Osteocyte (in vitro differentiated cells): Measurements from ENCODE around the gene SVBP. TPM values are rescaled to one million over a fixed set of nuclear protein-coding genes. Genes with fewer than 3 reads are reported as not detected.
"Not testable (repeated sequence)": the region's sequence is repeated elsewhere in the genome, so short reads cannot be mapped to it uniquely, and the experiment has no call there.

ENCODE experiments used
- DNase-seq: peaks from one replicate; pipeline ENCODE4 v3.0.0; 2021; ENCODE audit warnings: mixed read lengths; ENCODE audit not compliant: unreplicated experiment; ENCODE audit errors: extremely low spot score
- H3K27ac Mint-ChIP-seq: one replicate; pipeline ENCODE4 v1.8.0; 2021; ENCODE audit warnings: mild to moderate bottlenecking, mixed read lengths; ENCODE audit not compliant: unreplicated experiment
- H3K27me3 Mint-ChIP-seq: one replicate; pipeline ENCODE4 v1.8.0; 2021; ENCODE audit warnings: mixed read lengths; ENCODE audit not compliant: unreplicated experiment
- H3K36me3 Mint-ChIP-seq: one replicate; pipeline ENCODE4 v1.8.0; 2021; ENCODE audit warnings: mixed read lengths; ENCODE audit not compliant: unreplicated experiment
- H3K4me1 Mint-ChIP-seq: one replicate; pipeline ENCODE4 v1.8.0; 2021; ENCODE audit warnings: mixed read lengths; ENCODE audit not compliant: unreplicated experiment
- H3K4me3 Mint-ChIP-seq: one replicate; pipeline ENCODE4 v1.8.0; 2021; ENCODE audit warnings: mild to moderate bottlenecking, moderate library complexity, mixed read lengths; ENCODE audit not compliant: unreplicated experiment
- H3K9me3 Mint-ChIP-seq: one replicate; pipeline ENCODE4 v1.8.0; 2021; ENCODE audit warnings: mixed read lengths; ENCODE audit not compliant: unreplicated experiment
- long read RNA-seq: library from polyadenylated mRNA; unstranded; transcript quantifications from one replicate; pipeline ENCODE4 v2.0.0, GENCODE V29; 2021
- total RNA-seq: library from RNA; stranded (reverse); gene quantifications from 2 replicates; pipeline ENCODE4 v1.2.1, GENCODE V29; 2021
- TF ChIP-seq, protein P1 (sequence below): fragments of 200-600 bp; sonication (generic); IDR thresholded peaks from 2 replicates; pipeline ENCODE4 v1.5.0; 2021; ENCODE audit warnings: antibody characterized with exemption, mild to moderate bottlenecking, moderate library complexity

Gene SVBP, protein sequence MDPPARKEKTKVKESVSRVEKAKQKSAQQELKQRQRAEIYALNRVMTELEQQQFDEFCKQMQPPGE
- total RNA-seq: 36.5 and 36.8 TPM in 2 replicates
- long read RNA-seq, transcript SVBP-201 (3 exons, 658 nt): major isoform, 17 of 25 reads
- long read RNA-seq, partial matches to known transcripts: 4 of 25 reads
- long read RNA-seq, other reads (novel, unspliced or antisense): 1 of 25 reads

GRCh38 chr1:42816585-42817439, at the start of gene SVBP, which contains the start of gene ERMAP:
TSS of gene SVBP (minus strand) at chr1:42817397. CDS start at chr1:42816544, 853 bp downstream.
TSS of gene ERMAP (plus strand) at chr1:42817122. CDS start at chr1:42830449, 13,327 bp downstream.
- DNase-seq: peak; percentile 98
- Mint-ChIP-seq H3K27ac (peak within 1 kb of the TSS; percentile 88), H3K36me3 (peaks cover 9% of the 10 kb centered on the region), H3K4me1 (peaks cover 29% of the 10 kb centered on the region), H3K27me3 (no peaks in the 10 kb centered on the region), H3K4me3 (peak within 1 kb of the TSS; percentile 84), H3K9me3 (no peaks in the 10 kb centered on the region)
- TF ChIP-seq, protein P1, sequence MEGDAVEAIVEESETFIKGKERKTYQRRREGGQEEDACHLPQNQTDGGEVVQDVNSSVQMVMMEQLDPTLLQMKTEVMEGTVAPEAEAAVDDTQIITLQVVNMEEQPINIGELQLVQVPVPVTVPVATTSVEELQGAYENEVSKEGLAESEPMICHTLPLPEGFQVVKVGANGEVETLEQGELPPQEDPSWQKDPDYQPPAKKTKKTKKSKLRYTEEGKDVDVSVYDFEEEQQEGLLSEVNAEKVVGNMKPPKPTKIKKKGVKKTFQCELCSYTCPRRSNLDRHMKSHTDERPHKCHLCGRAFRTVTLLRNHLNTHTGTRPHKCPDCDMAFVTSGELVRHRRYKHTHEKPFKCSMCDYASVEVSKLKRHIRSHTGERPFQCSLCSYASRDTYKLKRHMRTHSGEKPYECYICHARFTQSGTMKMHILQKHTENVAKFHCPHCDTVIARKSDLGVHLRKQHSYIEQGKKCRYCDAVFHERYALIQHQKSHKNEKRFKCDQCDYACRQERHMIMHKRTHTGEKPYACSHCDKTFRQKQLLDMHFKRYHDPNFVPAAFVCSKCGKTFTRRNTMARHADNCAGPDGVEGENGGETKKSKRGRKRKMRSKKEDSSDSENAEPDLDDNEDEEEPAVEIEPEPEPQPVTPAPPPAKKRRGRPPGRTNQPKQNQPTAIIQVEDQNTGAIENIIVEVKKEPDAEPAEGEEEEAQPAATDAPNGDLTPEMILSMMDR: no peak

- H3K4me3 Mint-ChIP-seq: no peak overlapping the region
- no peaks in the 10 kb centered on the region for H3K4me1 Mint-ChIP-seq
- no peak overlapping the region for H3K27ac Mint-ChIP-seq
- peaks cover 56% of the 10 kb centered on the region for H3K27me3 Mint-ChIP-seq
- DNase-seq: no peak
- H3K36me3 Mint-ChIP-seq: no peaks in the 10 kb centered on the region
- H3K9me3 Mint-ChIP-seq: no peaks in the 10 kb centered on the region
- TF ChIP-seq, protein P1: no peak
These were observed 49.4 kb upstream of the SVBP start for GRCh38 chr1:42866549-42866948.

- TF ChIP-seq, protein P1: no peak
- no peaks in the 10 kb centered on the region for H3K4me1 Mint-ChIP-seq
- no peak overlapping the region for H3K4me3 Mint-ChIP-seq
- peaks cover 5% of the 10 kb centered on the region for H3K36me3 Mint-ChIP-seq
- no peak for DNase-seq
- peaks cover 34% of the 10 kb centered on the region for H3K27me3 Mint-ChIP-seq
- H3K27ac Mint-ChIP-seq: no peak overlapping the region
- peaks cover 26% of the 10 kb centered on the region for H3K9me3 Mint-ChIP-seq
These were observed 43.8 kb upstream of the SVBP start for GRCh38 chr1:42861014-42861399.

DNA sequence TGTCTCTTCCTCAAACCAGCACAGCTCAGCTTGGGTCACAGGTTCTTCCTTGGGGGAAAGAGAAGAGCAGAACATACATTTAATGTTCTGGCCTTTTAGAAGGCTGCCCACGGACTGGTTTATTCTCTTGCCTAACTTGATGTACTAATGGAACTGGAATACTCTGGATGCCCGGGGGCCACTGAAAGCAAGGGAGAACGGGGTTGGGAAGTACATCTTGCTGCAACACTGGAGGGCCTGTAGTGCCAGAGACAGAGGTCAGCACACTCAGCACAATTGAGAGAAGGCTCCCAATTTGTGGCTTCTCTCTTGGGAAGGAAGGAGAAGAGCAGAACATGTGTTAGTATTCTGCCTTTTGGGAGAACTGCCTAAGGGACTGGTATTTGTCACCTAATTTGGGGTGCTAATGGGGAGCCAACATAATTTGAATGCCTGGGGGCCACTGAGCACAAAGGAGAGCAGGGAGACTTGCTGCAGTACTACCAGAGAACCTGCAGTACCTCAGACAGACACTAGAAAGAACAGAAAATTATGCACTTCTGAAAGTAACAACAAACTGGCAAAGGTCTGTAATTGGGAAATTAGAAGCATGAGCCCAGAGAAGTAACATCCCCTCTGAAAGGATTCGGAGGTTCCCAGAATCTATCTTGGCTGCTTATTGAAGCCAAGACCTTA, 43.3 kb upstream of the SVBP start:
- H3K27me3 Mint-ChIP-seq: peaks cover 29% of the 10 kb centered on the region
- TF ChIP-seq, protein P1: no peak
- H3K36me3 Mint-ChIP-seq: peaks cover 5% of the 10 kb centered on the region
- no peak for DNase-seq
- H3K27ac Mint-ChIP-seq: no peak overlapping the region
- no peak overlapping the region for H3K4me3 Mint-ChIP-seq
- H3K4me1 Mint-ChIP-seq: no peaks in the 10 kb centered on the region
- peaks cover 26% of the 10 kb centered on the region for H3K9me3 Mint-ChIP-seq

- H3K27ac Mint-ChIP-seq, DNase-seq, H3K36me3 Mint-ChIP-seq, H3K4me1 Mint-ChIP-seq, H3K4me3 Mint-ChIP-seq: not testable (repeated sequence)
- peaks cover 19% of the 10 kb centered on the region for H3K27me3 Mint-ChIP-seq
- peaks cover 26% of the 10 kb centered on the region for H3K9me3 Mint-ChIP-seq
These were observed 42.2 kb upstream of the SVBP start for GRCh38 chr1:42859366-42859765.

- not testable (repeated sequence) for H3K4me1 Mint-ChIP-seq, DNase-seq, H3K27ac Mint-ChIP-seq, H3K4me3 Mint-ChIP-seq
- Mint-ChIP-seq H3K27me3 (peaks cover 12% of the 10 kb centered on the region), H3K36me3 (peaks cover 15% of the 10 kb centered on the region), H3K9me3 (peaks cover 26% of the 10 kb centered on the region)
These were observed 39.4 kb upstream of the SVBP start for GRCh38 chr1:42856554-42856953.
